Retinal pigment epithelial cell (primary cell): Measurements from ENCODE around the gene NFATC3.
A peak's percentile ranks its signal among the peaks of the same experiment; 100 is the strongest.

Experiments
- DNase-seq: peaks from one replicate; pipeline ENCODE4 v3.0.0-alpha.2; 2010; ENCODE audit warnings: low read depth
- H3K4me3 ChIP-seq: 2 replicates; pipeline ENCODE4 v1.5.1; 2011; ENCODE audit warnings: mild to moderate bottlenecking, low read length, control low read depth, moderate library complexity
- CTCF ChIP-seq: conservative IDR thresholded peaks from 2 replicates; pipeline ENCODE4 v1.5.1; 2011; ENCODE audit warnings: low read depth, low read length, control low read depth, inconsistent platforms

The NFATC3 gene

DNA sequence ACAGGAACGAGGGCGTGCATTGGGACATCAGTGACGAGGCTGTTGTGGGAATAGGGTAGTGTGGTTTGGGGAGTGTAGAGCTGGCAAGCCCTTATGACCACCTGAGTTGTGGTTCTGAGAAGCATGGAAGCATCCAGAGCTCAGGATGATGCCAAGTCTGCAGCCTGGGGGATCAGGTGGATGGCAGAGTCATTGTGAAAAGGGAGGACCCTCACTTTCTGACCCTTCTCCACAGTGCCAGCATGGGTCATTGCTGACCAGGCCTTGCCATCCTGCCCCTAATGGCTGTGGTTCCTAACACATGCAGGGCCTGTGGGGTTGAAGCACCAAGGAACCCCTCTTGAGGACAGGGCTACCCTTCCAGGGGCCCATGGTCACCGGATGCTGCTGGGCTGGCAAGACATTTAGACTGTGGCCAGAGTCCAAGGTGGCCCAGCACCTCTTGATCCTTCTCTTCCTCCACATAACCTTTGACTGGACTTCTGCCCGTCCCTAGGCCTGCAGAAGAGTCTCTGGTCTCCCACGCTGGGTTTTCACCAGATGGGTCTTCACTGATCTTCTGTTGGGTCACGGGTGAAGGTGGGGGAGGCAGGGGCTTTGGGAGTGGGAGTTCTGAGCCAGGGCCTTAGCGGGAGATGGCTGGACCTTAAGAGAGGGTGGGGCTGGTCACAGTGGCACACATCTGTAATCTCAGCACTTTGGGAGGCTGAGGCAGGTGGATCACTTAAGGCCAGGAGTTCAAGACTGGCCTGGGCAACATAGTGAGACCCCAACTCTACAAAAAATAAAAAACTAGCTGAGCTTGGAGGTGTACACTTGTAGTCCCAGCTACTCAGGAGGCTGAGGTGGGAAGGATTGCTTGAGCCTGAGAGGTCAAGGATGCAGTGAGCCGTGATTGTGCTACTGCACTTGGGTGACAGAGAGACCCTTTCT, 158.0 kb downstream of the NFATC3 start:
- no peak for TF ChIP-seq CTCF
- H3K4me3 ChIP-seq = no peak overlapping the region
- DNase-seq = no peak

GRCh38 chr16:68244481-68244902, 159.3 kb downstream of the NFATC3 start:
- no peak for TF ChIP-seq CTCF
- peak overlapping the region; percentile 97 for H3K4me3 ChIP-seq
- no peak for DNase-seq

GRCh38 chr16:68244903-68245853, 160.0 kb downstream of the NFATC3 start, which contains the start of gene PLA2G15:
Gene PLA2G15, plus strand, starts transcription at chr16:68245373. Its CDS starts 54 bp downstream, at chr16:68245427.
- peak; percentile 84 for DNase-seq
- H3K4me3 ChIP-seq = peak within 1 kb of the TSS; percentile 97
- no peak for TF ChIP-seq CTCF

DNA sequence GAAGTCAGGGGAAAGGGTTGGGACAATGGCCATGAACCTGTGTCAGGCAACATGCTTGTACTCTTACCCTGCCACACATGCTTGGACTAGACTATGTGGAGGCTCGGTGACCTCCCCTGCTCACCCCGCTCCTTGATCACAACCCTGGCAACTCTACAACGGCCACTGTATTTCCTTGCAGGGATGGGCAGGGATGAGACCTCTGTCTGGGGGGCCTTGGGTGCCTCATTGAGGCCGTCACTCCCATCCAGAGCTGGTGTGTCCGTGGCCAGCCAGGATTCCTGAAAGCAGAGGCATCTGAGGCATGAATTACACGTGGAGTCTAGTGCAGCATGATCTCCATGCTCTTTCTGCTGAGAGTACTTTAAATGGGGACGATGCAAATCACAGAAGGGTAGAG, 161.0 kb downstream of the NFATC3 start:
- TF ChIP-seq CTCF = no peak
- peak overlapping the region; percentile 97 for H3K4me3 ChIP-seq
- no peak for DNase-seq

DNA sequence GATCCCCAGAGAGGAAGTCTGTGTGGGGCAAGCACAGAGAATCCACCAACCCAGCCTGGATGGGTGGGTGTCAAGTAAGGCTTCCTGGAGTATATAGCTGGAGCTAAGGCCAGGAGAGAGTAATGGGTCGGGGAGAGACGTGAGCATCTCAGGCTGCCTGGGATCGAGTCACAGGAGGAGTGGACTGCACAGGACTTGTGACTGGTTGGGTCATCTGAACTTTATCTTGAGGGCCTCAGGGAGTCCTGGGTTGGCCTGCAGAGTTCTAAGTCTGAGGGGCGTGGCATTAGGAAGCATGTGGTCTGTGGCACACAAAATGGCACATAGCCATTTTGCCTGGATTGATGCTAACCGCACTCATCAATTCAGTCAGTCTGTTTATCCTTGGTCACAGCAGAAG, 161.5 kb downstream of the NFATC3 start:
- no peak overlapping the region for H3K4me3 ChIP-seq
- no peak for DNase-seq
- no peak for TF ChIP-seq CTCF

- DNase-seq = no peak
- TF ChIP-seq CTCF = no peak
- no peak overlapping the region for H3K4me3 ChIP-seq
These were observed 162.2 kb downstream of the NFATC3 start for GRCh38 chr16:68247400-68247799.
